GM12891 (cell line): Measurements from ENCODE around the gene C3orf20.

Source experiments
- POLR2A ChIP-seq: IDR thresholded peaks from 2 replicates; pipeline ENCODE4 v1.6.1; 2011; ENCODE audit warnings: low read depth, low read length, control low read depth
- POLR2AphosphoS5 ChIP-seq: IDR thresholded peaks from 2 replicates; pipeline ENCODE4 v1.6.1; 2011; ENCODE audit warnings: low read depth, low read length, control low read depth
- TAF1 ChIP-seq: IDR thresholded peaks from 2 replicates; pipeline ENCODE4 v1.6.1; 2011; ENCODE audit warnings: low read depth, low read length, control low read depth

DNA sequence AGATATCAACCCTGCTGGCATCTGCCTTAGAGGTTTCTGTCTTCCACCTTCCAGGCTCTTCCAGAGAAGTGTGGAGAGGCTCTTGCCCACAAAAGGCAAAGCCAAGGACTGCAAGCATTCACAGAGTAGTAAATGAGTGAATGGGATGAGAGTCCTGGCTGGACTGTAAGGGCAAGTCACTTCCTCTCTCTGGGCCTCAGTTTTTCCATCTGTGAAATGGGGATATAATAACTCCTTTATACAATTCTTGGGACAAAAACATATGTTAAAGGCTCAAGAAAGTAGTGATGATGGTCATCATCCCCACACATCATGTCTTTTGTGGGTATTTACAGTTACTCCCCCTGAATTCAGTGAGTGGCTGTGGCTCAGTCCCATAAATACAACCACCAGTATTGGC lies 133.1 kb downstream of the C3orf20 start:
- TF ChIP-seq POLR2AphosphoS5 (no peak), POLR2A (no peak), TAF1 (no peak)
